Measurements from ENCODE around the gene GRAMD1B. TPM values are rescaled to one million over a fixed set of nuclear protein-coding genes. Genes with fewer than 3 reads are reported as not detected.

The GRAMD1B gene
- total RNA-seq, 4 donors from 2014 or later = 2.1 to 7.8 (median 3.2) TPM

DNA sequence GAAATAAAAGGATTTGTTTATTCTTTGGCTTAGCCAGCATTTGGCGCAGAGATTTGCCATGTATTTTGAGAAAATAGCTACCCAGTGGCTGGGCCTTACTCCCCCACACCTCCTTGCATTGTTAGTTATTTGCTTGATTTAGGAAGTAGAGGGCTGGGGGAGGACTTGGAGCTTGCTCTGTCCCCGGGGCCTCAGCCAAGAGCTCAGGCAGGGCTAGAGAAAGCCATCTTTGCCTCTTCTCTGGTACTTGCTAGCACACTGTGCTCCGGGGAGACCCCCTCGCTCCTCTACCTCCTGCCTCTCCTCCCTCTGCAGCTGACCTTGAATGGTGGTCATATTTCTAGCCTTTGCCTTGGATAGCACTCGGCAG is 131.3 kb downstream of the GRAMD1B start:
- Histone ChIP-seq H3K27me3 (no peaks in the 10 kb centered on the region), H3K36me3 (no peaks in the 10 kb centered on the region), H3K27ac (no peak overlapping the region), H3K4me1 (peaks cover 10 to 17% of the 10 kb centered on the region in 2 donors), H3K9me3 (no peaks in the 10 kb centered on the region), H3K4me3 (no peak overlapping the region)
- ATAC-seq (no peak), DNase-seq (no peak)
- intact Hi-C loops (cut with DNase I; ENCODE audit: low total_unique reads) (no loop called here), in situ Hi-C loops (cut with MboI; ENCODE audit: low sequenced_read_pairs in 4 of 4) (no loop called here)
- TF ChIP-seq POLR2A (IDR thresholded peaks at IDR 0.05) = no peak
- TF ChIP-seq, protein P1, sequence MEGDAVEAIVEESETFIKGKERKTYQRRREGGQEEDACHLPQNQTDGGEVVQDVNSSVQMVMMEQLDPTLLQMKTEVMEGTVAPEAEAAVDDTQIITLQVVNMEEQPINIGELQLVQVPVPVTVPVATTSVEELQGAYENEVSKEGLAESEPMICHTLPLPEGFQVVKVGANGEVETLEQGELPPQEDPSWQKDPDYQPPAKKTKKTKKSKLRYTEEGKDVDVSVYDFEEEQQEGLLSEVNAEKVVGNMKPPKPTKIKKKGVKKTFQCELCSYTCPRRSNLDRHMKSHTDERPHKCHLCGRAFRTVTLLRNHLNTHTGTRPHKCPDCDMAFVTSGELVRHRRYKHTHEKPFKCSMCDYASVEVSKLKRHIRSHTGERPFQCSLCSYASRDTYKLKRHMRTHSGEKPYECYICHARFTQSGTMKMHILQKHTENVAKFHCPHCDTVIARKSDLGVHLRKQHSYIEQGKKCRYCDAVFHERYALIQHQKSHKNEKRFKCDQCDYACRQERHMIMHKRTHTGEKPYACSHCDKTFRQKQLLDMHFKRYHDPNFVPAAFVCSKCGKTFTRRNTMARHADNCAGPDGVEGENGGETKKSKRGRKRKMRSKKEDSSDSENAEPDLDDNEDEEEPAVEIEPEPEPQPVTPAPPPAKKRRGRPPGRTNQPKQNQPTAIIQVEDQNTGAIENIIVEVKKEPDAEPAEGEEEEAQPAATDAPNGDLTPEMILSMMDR (IDR thresholded peaks at IDR 0.05 in 4 of 5, conservative IDR thresholded peaks at IDR 0.05 in 1 of 5) = no peak

DNA sequence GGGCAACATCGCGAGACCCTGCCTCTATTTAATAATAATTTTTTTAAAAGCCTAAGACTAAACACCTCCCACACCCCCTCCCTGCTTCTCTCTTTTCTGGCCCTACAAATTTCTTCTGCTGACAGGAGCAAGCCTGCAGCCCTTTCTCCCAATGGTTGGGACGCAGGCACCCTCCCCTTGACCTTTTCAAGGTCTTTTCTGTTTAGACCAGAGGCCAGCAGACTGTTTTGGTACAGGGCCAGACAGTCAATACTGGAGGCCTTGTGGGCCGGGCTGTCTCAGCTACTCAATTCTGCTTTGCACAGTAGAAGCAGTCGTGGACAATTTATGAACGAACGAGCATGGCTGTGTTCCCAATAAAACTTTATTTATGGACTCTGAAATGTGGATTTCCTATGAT is 132.1 kb downstream of the GRAMD1B start:
- intact Hi-C loops (cut with DNase I; ENCODE audit: low total_unique reads) = no loop called here
- TF ChIP-seq, protein P1 (IDR thresholded peaks at IDR 0.05 in 4 of 5, conservative IDR thresholded peaks at IDR 0.05 in 1 of 5) = no peak
- TF ChIP-seq POLR2A (IDR thresholded peaks at IDR 0.05) = no peak
- in situ Hi-C loops (cut with MboI; ENCODE audit: low sequenced_read_pairs in 4 of 4) = no loop called here
- DNase-seq = no peak
- Histone ChIP-seq H3K9me3 (no peaks in the 10 kb centered on the region), H3K4me3 (no peak overlapping the region), H3K4me1 (peaks cover 10 to 17% of the 10 kb centered on the region in 2 donors), H3K36me3 (no peaks in the 10 kb centered on the region), H3K27ac (no peak overlapping the region), H3K27me3 (no peaks in the 10 kb centered on the region)
- ATAC-seq = no peak

DNA sequence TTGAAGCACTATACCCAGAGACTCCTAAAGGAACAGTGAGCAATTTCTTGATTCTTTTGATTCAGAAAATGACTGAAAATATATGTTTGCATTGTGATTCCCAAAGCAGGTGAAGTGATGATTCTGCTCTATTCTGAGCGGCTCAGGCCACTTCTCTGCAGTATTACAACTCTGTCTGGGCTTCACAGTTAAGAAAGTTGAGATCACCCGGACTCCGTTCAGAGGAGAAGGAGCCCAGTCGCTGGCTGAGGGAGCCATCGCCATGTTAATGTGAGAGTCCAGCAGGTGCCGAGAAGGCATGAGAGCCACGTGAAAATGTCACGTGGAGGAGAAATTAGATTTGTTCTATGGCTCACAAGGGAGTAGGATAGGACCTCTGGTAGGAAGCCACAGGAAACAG is 132.8 kb downstream of the GRAMD1B start:
- H3K4me3 ChIP-seq = no peak overlapping the region
- H3K27me3 ChIP-seq = no peaks in the 10 kb centered on the region
- no peaks in the 10 kb centered on the region for H3K9me3 ChIP-seq
- DNase-seq (no peak), ATAC-seq (no peak)
- in situ Hi-C loops (cut with MboI; ENCODE audit: low sequenced_read_pairs in 4 of 4) = no loop called here
- no peaks in the 10 kb centered on the region for H3K36me3 ChIP-seq
- H3K4me1 ChIP-seq = peaks cover 10 to 17% of the 10 kb centered on the region in 2 donors
- H3K27ac ChIP-seq = no peak overlapping the region
- intact Hi-C loops (cut with DNase I; ENCODE audit: low total_unique reads) = no loop called here
- TF ChIP-seq, protein P1 (IDR thresholded peaks at IDR 0.05 in 4 of 5, conservative IDR thresholded peaks at IDR 0.05 in 1 of 5) = no peak
- no peak for TF ChIP-seq POLR2A (IDR thresholded peaks at IDR 0.05)

DNA sequence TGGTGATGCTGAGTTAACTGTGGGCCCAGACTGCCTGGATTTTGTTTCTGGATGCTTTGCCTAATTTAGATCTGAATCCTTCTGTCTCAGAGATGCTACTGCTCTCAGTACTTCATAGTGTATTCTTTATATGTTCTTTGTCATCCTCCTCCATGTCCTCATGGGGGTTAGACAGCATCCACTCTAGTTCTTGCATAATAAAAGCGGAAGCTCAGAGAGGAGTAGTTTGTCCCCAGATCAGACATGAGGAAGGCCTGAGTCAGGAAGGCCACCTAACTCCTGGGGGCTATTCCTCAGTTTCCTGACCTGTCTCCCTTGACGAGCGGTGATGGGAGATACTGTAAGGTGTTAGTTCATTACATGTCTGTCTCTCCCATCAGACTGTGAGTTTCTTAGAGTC is 134.2 kb downstream of the GRAMD1B start:
- TF ChIP-seq, protein P1 (IDR thresholded peaks at IDR 0.05 in 4 of 5, conservative IDR thresholded peaks at IDR 0.05 in 1 of 5) = no peak
- no peak overlapping the region for H3K27ac ChIP-seq
- peaks cover 10 to 17% of the 10 kb centered on the region in 2 donors for H3K4me1 ChIP-seq
- no peaks in the 10 kb centered on the region for H3K27me3 ChIP-seq
- intact Hi-C loops (cut with DNase I; ENCODE audit: low total_unique reads) = no loop called here
- no peaks in the 10 kb centered on the region for H3K36me3 ChIP-seq
- H3K9me3 ChIP-seq = no peaks in the 10 kb centered on the region
- DNase-seq = no peak
- no peak for ATAC-seq
- no peak overlapping the region for H3K4me3 ChIP-seq
- in situ Hi-C loops (cut with MboI; ENCODE audit: low sequenced_read_pairs in 4 of 4) = no loop called here

DNA sequence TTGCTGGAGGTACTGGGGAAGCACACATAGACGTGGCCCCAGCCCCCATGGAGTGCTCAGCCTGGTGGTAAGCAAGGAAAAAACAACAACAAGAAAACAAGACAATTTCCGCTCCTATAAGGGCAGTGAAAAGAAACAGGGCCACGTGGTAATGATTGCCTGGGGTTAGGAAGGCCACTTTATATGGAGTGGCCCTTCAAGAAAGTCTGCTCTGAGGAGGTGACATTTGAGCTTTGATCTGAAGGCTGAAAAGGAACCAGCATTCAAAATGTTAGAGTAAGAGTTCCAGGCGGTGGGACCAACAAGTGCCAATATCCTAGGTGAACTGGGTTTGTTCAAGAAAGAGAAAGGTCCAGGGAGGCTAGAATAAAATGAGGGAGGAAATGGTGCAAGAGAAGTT is 136.8 kb downstream of the GRAMD1B start:
- H3K27ac ChIP-seq = no peak overlapping the region
- H3K36me3 ChIP-seq = no peaks in the 10 kb centered on the region
- H3K9me3 ChIP-seq = no peaks in the 10 kb centered on the region
- no peak for ATAC-seq
- TF ChIP-seq POLR2A (IDR thresholded peaks at IDR 0.05) = no peak
- TF ChIP-seq, protein P1 (IDR thresholded peaks at IDR 0.05 in 4 of 5, conservative IDR thresholded peaks at IDR 0.05 in 1 of 5) = no peak
- no peak overlapping the region for H3K4me3 ChIP-seq
- DNase-seq = no peak
- no peaks in the 10 kb centered on the region for H3K27me3 ChIP-seq
- peaks cover 0 to 3% of the 10 kb centered on the region in 2 donors for H3K4me1 ChIP-seq
- in situ Hi-C loops (cut with MboI; ENCODE audit: low sequenced_read_pairs in 4 of 4) (no loop called here), intact Hi-C loops (cut with DNase I; ENCODE audit: low total_unique reads) (no loop called here)

Measured in gastrocnemius medialis (tissue), 4 donors.